Breast epithelium (tissue), 3 donors: ENCODE measurements around the gene SLC12A7.

Source experiments
- POLR2A ChIP-seq: fragments of 450-650 bp; IDR thresholded peaks from one replicate; pipeline ENCODE4 v1.6.1; 2016; ENCODE audit warnings: antibody characterized with exemption, mild to moderate bottlenecking, moderate library complexity
- POLR2AphosphoS5 ChIP-seq, 3 donors: sonication (generic); formaldehyde crosslinking; IDR thresholded peaks; one replicate each; pipeline ENCODE4 v1.6.1; 2017; ENCODE audit warnings: antibody characterized with exemption in 3 of 3
- TF ChIP-seq, protein P1 (sequence below), 3 donors: fragments of 450-650 bp; IDR thresholded peaks; one replicate each; pipeline ENCODE4 v1.5.1; 2016 to 2017; ENCODE audit warnings: antibody characterized with exemption in 3 of 3, mild to moderate bottlenecking in 3 of 3, moderate library complexity in 3 of 3

DNA sequence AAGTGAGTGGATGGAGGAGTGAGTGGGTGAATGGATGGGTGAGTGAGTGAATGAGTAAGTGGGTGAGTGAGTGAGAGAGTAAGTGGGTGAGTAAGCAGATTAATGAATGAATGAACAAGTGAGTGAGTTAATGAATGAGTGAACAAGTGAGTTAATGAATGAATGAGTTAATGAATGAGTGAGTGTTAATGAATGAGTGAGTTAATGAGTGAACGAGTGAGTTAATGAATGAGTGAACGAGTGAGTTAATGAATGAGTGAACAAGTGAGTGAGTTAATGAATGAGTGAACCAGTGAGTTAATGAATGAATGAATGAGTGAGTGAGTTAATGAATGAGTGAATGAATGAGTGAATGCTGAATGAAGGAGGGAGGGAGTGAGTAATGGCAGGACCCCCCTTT, 76.9 kb downstream of the SLC12A7 start:
- TF ChIP-seq POLR2AphosphoS5 (IDR thresholded peaks at IDR 0.05), result no peak
- TF ChIP-seq POLR2A, result no peak
- TF ChIP-seq, protein P1, sequence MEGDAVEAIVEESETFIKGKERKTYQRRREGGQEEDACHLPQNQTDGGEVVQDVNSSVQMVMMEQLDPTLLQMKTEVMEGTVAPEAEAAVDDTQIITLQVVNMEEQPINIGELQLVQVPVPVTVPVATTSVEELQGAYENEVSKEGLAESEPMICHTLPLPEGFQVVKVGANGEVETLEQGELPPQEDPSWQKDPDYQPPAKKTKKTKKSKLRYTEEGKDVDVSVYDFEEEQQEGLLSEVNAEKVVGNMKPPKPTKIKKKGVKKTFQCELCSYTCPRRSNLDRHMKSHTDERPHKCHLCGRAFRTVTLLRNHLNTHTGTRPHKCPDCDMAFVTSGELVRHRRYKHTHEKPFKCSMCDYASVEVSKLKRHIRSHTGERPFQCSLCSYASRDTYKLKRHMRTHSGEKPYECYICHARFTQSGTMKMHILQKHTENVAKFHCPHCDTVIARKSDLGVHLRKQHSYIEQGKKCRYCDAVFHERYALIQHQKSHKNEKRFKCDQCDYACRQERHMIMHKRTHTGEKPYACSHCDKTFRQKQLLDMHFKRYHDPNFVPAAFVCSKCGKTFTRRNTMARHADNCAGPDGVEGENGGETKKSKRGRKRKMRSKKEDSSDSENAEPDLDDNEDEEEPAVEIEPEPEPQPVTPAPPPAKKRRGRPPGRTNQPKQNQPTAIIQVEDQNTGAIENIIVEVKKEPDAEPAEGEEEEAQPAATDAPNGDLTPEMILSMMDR (IDR thresholded peaks at IDR 0.05), result no peak
